GM19372 (cell line): ENCODE data around the gene TARS3.

Experiments used
- ATAC-seq: cut with Tn5 transposase; IDR thresholded peaks from one replicate; pipeline ENCODE4 v1.9.1; 2021; ENCODE audit warnings: mild to moderate bottlenecking, low read depth, moderate library complexity; ENCODE audit not compliant: unreplicated experiment

TARS3 gene

DNA sequence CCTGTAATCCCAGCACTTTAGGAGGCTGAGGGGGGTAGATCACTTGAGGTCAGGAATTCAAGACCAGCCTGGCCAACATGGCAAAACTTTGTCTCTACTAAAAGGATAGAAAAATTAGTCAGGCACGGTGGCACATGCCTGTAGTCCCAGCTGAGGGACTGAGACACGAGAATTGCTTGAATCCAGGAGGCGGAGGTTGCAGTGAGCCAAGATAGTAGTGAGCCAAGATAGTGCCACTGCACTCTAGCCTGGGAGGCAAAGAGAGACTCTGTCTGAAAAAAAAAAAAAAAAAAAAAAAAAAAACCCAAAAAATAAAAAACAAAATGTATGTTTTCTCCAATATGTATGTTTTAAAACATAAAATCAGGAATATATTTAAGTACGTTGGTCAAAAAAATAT is 16.3 kb downstream of the TARS3 start:
- no peak for ATAC-seq

DNA sequence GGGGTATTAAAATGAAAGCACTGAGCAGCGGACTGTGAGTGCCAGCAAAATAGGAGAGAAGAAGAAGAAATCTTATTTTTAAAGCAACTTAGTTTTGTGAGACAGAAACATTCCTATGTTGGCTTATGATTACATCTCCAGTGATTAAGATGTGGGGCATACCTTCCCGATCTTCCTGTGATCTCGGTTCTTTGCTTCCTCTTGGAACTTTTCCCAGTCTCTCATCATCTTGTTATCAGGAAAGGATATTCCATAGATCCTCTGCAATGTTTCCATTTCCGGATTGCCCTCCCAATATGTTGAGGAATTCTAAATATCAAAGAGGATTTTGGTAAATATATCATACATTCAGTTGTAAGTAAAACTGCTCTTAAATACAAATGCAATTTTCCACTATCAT is 22.2 kb downstream of the TARS3 start:
- ATAC-seq, result no peak

DNA sequence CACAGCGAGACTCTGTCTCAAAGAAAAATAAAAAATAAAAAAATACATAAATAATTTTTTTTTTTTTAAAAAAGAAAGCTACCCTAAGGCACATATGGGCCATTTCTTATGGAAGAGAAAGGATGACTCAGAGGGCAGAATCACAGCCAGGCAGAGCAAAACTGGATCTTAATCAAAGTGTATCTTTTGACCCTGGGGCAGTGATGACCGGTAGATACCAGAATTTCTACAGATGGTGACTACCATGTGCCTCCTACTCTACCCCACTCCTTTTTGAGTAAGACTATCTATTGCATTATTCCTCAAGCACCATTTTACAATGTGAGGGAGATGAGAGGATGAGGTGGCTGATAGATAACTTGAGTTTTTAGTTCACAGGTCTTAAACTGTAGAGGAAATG is 26.0 kb downstream of the TARS3 start:
- ATAC-seq, result no peak

DNA sequence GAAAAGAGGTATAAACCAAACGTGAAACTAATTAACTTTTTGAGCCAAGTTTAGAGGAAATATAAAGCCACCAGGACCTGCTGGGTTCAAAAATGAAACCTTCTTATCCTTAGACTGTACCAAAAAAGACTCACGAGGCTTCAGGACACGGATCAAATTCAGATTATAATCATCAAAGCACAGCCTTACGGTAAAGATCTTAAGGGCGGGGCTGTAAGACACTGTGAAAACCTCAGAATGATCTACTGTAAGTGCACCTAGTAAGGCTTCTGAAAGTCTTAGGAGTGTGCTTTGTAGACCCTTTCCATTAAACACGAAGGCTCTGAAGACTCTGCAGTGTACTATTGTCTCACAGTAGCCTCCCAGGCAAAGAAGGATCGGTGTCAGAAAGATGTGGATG is 26.8 kb downstream of the TARS3 start:
- no peak for ATAC-seq

DNA sequence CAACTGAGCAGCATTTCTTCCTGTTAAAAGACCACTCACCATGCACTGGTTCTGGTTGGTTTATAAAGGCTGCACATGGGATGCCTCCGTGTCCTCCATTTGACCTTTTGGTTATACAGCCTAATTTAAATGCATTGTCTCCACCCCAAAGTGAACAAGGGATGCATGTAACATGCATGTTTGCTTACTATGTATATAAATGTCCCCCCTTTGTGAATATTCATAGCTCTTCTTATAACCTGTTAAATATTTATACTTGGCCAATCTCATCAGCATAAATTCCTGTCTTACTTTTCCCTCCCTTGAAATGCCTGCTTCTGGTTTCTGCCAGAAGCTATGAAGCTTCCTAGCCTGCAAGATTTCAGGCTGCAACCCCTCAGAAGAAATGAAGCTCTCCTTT is 27.4 kb downstream of the TARS3 start:
- no peak for ATAC-seq

DNA sequence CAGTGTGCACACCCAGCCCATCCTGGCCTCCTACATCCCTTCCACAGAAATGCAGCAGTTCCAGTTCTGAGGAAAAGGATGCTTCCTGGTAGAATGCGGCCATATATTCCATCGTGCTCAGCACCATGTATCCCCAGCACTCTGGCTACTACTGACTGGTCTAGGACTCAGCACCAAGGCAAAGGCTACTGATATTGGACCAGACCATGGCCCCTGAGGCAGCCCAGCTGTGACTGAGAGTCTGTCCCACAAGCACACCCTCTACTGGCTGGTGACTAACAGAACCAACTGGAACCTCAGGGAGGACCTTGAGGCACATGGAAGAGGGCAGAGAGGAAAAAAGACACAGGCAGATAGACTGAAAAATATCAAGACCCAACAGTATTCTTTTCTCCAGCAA is 30.0 kb downstream of the TARS3 start:
- no peak for ATAC-seq

DNA sequence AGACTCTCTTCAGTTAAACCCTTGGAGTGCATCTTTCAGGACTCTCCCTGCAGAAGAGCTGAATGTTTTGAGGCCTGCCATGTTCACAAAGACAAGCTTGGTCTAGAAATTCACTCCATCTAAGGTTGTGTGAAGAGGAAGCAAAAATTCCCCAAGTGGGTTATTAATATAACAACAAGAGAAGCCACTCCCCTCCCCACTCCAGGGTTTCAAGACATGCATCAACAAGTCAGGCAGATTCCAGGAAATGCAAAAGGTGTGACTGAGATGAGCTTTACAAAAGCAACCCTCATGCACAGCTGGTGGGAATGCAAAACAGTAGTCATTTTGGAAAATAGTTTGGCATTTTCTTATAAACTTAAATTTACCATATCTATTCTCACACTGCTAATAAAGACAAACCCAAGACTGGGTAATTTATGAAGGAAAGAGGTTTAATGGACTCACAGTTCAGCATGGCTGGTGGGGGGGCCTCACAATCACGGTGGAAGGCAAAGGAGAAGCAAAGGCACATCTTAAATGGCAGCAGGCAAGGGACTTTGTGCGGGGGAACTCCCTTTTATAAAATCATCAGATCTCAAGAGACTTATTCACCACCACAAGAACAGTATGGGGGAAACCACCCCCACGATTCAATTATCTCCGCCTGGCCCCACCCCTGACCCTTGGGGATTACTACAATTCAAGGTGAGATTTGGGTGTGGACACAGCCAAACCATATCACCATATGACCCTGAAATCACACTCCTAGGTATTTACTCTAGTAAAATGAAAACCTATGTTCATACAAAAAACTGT is 31.3 kb downstream of the TARS3 start:
- ATAC-seq, result no peak

DNA sequence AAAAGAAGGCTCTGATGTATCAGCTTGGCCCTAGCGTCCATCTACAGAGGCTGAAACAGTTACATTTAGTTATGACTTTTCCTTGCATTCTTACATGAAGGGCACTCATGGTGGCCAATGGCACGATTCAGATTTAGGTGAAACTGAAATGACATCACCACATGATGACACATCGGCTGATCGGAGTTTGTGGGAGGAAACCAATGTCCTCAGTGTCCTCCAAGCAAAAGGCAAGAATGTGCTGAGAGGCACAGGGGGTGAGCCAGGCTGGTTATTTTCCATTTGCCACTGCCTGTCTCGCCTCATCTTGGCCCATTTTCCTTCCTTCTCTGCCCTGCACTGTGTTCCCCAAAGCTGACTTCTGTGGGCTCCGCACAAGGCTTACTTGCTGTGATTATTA is 34.4 kb downstream of the TARS3 start:
- no peak for ATAC-seq

DNA sequence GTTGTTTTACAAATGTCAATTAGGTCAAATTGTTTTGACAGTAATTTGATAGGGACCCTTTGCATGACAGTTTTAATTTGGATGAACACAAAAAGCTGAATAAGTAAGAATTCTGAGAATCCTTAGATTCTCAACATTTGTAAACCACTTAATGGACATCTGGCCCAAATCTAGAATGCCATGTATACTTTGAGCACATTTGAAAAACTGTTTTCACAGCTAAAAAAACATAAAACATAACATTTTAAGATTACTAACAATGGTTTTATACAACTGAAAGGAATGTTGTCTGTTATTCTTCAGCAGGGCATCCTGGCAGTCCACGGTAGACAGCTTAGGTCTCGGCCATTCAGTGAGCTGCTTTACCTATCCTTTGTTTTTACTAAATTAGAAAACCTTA is 37.6 kb downstream of the TARS3 start:
- no peak for ATAC-seq

DNA sequence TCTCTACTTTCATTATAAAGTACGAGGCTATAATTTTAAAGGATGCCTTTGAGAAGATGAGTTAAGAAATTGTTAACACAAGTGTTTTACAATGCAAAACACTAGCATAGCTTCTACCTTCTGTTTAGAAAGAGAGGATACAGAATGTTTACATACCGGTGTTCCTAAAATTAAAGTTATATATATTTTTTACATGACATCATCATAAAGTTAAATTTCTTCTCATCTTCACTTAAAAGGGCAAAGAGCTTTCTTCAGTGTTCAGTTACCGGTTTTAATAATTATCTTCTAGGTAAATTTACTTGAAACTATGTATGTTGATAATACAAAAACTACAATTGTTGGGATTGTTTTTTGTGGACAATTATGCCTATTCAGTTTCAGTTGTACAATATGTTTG is 39.4 kb downstream of the TARS3 start:
- no peak for ATAC-seq

DNA sequence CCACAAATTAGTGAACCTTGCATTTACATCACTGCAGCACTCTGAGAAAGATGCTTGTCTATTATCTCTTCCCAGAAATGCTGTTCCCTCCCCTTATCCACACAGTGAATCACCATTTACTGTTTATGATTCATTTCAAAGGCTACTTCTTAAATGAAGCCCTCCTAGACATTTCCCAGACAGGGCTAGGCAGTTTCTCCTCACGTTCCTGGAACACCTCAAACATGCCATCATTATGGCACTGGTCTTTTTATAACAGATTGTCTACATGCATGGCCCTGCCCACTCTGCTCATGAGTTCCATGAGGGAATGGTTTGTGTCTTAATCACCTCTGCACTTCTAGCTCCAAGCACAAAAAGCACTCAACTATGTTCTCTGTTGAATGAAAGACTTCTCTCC is 39.9 kb downstream of the TARS3 start:
- no peak for ATAC-seq

DNA sequence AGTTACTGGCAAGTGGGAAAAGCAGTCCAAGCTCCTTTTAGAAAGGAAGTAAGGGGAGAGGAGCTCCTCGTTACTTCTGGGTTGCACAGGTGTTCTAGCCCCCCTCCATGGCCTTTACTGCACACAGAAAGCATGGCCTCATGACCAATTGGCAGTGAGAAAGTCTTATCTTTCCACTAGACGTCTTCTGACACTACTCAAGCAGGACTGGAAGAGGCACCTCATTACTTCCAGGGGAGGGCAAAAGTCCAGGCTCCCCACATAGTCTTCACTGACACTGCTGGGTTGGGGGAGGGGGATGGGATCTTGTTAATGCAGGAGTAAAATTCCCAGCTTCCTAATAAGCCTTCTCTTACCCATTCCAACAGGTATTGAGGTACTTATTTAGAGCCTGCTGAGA is 44.5 kb downstream of the TARS3 start:
- ATAC-seq, result no peak

DNA sequence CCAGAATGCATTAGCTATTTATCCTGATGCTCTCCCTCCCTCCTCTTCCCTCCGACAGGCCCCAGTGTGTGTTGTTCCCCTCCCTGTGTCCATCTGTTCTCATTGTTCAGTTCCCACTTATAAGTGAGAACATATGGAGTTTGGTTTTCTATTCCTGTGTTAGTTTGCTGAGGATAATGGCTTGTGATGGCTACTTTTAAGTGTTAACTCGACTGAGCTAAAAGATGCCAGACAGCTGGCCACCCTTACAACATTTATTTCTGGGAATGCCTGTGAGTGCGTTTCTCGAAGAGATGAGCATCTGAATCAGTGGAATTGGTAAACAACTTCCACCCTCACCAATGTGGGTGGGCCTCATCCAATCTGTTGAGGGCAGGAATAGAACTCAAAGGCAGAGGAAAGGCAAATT is 47.3 kb downstream of the TARS3 start:
- ATAC-seq, result no peak

DNA sequence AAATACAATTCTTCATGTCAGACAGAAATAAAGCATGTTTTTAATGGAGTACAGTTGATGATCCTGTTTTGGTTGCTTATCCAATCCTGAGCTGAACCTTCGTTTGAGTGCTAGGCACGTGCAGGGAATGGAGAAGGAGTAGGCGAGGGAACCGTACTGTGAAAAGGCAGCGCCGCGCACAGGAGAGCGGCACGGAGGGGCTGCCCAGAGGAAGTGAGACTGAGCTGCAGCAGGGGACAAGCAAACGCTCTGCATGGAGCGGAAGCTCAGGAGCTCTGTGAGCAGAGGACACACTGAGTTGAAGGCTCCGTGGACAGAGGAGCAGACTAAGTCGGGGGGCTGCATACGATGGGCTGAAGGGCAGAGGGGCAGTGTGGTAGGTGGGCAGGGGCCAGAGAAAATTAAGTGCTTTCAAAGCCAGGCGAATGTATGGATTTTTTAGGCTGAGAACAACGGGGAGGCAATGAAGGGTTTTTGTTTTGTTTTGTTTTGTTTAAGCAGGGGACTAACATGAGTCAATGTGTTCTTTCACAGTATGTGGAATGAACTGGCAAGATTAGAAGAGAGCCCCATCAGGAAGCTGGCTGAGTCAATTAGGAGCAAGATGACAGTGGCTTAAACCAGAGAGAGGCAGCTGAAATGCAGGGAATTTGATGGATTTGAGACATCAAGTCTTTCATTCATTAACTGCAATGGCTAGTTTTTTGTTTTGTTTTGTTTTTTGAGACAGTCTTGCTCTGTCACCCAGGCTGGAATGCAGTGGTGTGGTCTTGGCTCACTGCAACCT is 48.3 kb downstream of the TARS3 start:
- ATAC-seq, result peak; percentile 85

DNA sequence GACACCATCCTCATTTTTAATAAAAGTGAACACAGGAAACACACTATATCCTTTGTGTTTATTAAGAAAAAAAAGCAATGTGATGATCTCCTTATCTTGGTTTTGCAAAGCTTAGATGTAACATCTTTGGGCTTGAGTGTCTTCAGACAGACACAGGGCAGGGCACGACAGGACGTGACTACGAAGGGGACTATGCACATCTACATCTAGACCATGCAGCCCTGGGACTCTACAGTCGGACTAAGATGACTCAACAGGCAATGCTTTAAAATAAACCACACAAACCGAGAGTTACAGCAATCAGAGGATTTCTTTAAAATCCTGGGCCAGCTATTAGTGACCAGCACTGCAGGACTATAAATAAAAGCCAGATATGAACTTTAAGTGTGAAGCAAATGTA is 49.3 kb downstream of the TARS3 start:
- no peak for ATAC-seq

DNA sequence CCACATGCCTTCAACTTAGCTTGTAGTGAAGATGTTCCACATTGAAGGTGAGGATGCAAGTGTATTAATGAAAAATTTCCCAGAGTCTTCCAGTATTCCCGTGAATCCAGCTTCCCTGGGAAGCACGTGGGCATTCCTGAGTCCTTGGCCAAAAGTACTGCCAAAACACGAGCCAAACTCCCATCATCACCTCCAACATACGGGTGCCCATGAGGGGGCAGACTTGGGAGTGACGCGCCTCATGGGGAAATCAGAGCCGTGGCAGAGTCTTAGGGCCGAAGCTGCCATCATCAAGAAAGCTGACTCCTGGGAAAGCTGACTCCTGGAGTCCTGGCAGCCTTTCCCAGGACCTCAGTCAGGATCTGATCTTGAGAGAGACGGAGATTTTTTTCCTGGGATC is 52.0 kb downstream of the TARS3 start:
- ATAC-seq, result no peak

DNA sequence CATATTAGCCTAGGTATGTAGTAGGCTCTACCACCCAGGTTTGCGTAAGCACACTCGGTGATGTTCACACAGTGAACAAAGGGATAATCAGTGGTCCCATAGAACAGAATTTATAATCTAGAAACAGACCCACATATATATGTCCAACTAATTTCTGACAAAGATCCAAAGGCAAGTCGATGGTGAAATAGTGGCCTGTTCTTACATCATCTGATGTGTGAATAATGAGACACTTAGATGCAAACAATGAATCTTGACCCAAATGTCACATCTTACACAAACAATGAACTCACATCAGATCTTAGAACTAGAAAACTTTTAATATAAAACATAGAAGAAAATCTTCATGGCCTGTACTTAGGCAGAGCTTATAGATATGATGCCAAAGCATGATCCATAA is 54.5 kb downstream of the TARS3 start:
- no peak for ATAC-seq

DNA sequence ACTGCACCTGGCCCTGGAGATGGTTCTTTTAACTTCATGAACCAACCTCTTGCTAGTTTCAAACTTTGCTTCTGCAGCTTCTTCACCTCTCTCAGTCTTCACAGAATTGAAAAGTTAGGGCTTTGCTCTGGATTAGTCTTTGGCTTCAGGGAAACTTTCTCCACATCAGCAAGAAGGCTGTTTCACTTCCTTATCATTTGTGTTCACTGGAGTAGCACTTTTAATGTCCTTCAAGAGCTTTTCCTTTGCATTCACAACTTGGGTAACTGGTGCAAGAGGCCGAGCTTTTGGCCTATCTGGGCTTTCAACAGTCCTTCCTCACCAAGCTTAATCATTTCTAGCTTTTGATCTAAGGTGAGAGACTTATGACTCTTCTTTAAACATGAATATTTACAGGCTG is 56.4 kb downstream of the TARS3 start:
- ATAC-seq, result no peak

DNA sequence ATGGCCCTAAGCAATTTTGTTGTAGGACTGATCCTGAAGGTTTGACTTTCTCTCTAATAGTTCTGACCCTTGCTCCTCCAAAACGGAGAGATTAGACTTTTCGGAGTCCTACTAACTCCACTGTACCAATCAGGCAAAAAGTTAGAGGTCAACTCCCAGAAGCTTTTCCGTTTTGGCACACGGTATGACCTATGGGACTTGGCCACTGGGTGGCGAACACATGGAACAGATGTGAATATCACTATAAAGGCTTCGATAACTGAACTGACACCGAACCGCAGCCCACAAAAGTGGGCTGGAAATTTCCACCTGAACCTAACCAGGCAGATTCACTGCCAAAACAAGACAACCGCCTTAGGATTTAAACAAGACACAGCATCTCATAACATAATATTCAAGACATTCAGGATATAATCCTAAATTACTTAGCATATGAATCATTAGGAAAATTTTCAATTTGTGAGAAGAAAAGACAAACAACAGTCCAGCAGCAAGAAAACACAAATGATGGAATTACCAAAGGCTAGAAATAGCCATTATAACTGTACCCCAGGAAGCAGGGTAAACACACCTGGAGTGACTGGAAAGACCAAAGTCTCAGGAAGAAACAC is 59.9 kb downstream of the TARS3 start:
- ATAC-seq, result no peak

DNA sequence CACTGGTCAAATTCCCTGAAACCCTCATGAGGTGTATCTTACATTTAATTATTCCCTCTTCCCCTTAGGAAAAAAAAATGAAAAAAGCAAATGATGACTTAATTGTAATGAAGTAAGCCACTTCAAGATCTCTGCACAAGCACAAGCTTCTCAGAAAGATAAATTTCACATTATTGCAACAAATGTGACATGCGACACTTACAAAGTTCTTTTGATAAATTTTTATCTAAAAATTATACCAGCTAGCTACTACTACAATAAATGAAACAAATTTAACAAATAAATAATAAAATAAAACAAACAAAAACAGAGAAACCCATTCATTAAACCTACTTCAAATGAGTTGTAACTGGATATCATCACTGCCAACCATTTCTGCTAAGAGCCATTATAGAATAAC is 62.1 kb downstream of the TARS3 start:
- ATAC-seq, result no peak

DNA sequence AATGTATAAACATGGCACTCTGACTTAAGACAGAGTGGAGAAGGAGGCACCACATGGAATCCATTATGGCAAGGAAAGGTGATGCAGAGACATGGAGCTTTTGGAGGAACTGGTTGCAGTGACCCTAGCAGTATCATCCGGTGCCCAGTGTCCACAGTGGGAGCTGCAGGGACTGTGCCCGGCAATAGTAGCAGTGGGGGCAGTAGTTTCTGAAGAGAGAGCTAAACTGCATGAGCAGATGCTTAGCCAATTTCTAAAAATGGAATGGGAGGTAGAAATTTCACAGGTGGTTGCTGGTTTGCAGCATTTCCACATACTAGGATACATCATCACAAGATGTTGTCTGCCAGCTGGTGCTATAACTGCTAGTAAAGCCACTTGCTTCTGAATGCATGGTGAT is 64.3 kb downstream of the TARS3 start:
- no peak for ATAC-seq
